Measurements from ENCODE around the gene HAUS5. TPM values are rescaled to one million over a fixed set of nuclear protein-coding genes. Genes with fewer than 3 reads are reported as not detected.
"Not testable (repeated sequence)": the region's sequence is repeated elsewhere in the genome, so short reads cannot be mapped to it uniquely, and the experiment has no call there.

The HAUS5 gene
- total RNA-seq, 1 donor, result 6.0 TPM

GRCh38 chr19:35644206-35644986, 31.9 kb downstream of the HAUS5 start:
- Histone ChIP-seq H3K9me3 (ENCODE audit: low read depth, low read length) (no peaks in the 10 kb centered on the region), H3K4me3 (ENCODE audit: low read length) (peak overlapping the region; percentile 69), H3K4me1 (ENCODE audit: insufficient read depth, low read length) (peaks cover 47% of the 10 kb centered on the region), H3K27me3 (ENCODE audit: insufficient read depth, low read length) (no peaks in the 10 kb centered on the region)

- peaks cover 55% of the 10 kb centered on the region for H3K4me1 ChIP-seq (ENCODE audit: insufficient read depth, low read length)
- no peaks in the 10 kb centered on the region for H3K27me3 ChIP-seq (ENCODE audit: insufficient read depth, low read length)
- H3K4me3 ChIP-seq (ENCODE audit: low read length), result peak overlapping the region; percentile 69
- no peaks in the 10 kb centered on the region for H3K9me3 ChIP-seq (ENCODE audit: low read depth, low read length)
These were observed 32.6 kb downstream of the HAUS5 start for GRCh38 chr19:35644987-35645679.

- Histone ChIP-seq H3K4me1 (ENCODE audit: insufficient read depth, low read length) (peaks cover 59% of the 10 kb centered on the region), H3K9me3 (ENCODE audit: low read depth, low read length) (no peaks in the 10 kb centered on the region), H3K27me3 (ENCODE audit: insufficient read depth, low read length) (no peaks in the 10 kb centered on the region), H3K4me3 (ENCODE audit: low read length) (no peak overlapping the region)
These were observed 33.4 kb downstream of the HAUS5 start for GRCh38 chr19:35645680-35646511.

- no peaks in the 10 kb centered on the region for H3K9me3 ChIP-seq (ENCODE audit: low read depth, low read length)
- H3K27me3 ChIP-seq (ENCODE audit: insufficient read depth, low read length), result no peaks in the 10 kb centered on the region
- H3K4me3 ChIP-seq (ENCODE audit: low read length), result peak within 1 kb of the TSS; percentile 65
- H3K4me1 ChIP-seq (ENCODE audit: insufficient read depth, low read length), result peaks cover 40% of the 10 kb centered on the region
These were observed 35.8 kb downstream of the HAUS5 start, which contains the start of gene COX6B1 for GRCh38 chr19:35648017-35648961. Gene COX6B1, plus strand, starts transcription at chr19:35648323. Its CDS starts 2,921 bp downstream, at chr19:35651244.

- no peaks in the 10 kb centered on the region for H3K9me3 ChIP-seq (ENCODE audit: low read depth, low read length)
- peaks cover 28% of the 10 kb centered on the region for H3K4me1 ChIP-seq (ENCODE audit: insufficient read depth, low read length)
- no peak overlapping the region for H3K4me3 ChIP-seq (ENCODE audit: low read length)
- no peaks in the 10 kb centered on the region for H3K27me3 ChIP-seq (ENCODE audit: insufficient read depth, low read length)
These were observed 38.0 kb downstream of the HAUS5 start for GRCh38 chr19:35650581-35650980.

- not testable (repeated sequence) for H3K27me3 ChIP-seq (ENCODE audit: insufficient read depth, low read length); H3K4me3 ChIP-seq (ENCODE audit: low read length); H3K9me3 ChIP-seq (ENCODE audit: low read depth, low read length); H3K4me1 ChIP-seq (ENCODE audit: insufficient read depth, low read length)
These were observed 42.3 kb downstream of the HAUS5 start for GRCh38 chr19:35654828-35655227.

- Histone ChIP-seq H3K4me1 (ENCODE audit: insufficient read depth, low read length) (peaks cover under 1% of the 10 kb centered on the region), H3K27me3 (ENCODE audit: insufficient read depth, low read length) (no peaks in the 10 kb centered on the region), H3K4me3 (ENCODE audit: low read length) (no peak overlapping the region), H3K9me3 (ENCODE audit: low read depth, low read length) (no peaks in the 10 kb centered on the region)
These were observed 43.1 kb downstream of the HAUS5 start for GRCh38 chr19:35655600-35655999.

GRCh38 chr19:35656700-35657099, 44.2 kb downstream of the HAUS5 start:
- no peaks in the 10 kb centered on the region for H3K4me1 ChIP-seq (ENCODE audit: insufficient read depth, low read length)
- no peaks in the 10 kb centered on the region for H3K9me3 ChIP-seq (ENCODE audit: low read depth, low read length)
- H3K4me3 ChIP-seq (ENCODE audit: low read length), result no peak overlapping the region
- H3K27me3 ChIP-seq (ENCODE audit: insufficient read depth, low read length), result no peaks in the 10 kb centered on the region

GRCh38 chr19:35657904-35658700, 45.6 kb downstream of the HAUS5 start:
- H3K4me3 ChIP-seq (ENCODE audit: low read length), result no peak overlapping the region
- no peaks in the 10 kb centered on the region for H3K4me1 ChIP-seq (ENCODE audit: insufficient read depth, low read length)
- no peaks in the 10 kb centered on the region for H3K9me3 ChIP-seq (ENCODE audit: low read depth, low read length)
- no peaks in the 10 kb centered on the region for H3K27me3 ChIP-seq (ENCODE audit: insufficient read depth, low read length)

GRCh38 chr19:35661995-35662340, 49.4 kb downstream of the HAUS5 start:
- Histone ChIP-seq H3K9me3 (ENCODE audit: low read depth, low read length) (no peaks in the 10 kb centered on the region), H3K27me3 (ENCODE audit: insufficient read depth, low read length) (no peaks in the 10 kb centered on the region), H3K4me3 (ENCODE audit: low read length) (no peak overlapping the region), H3K4me1 (ENCODE audit: insufficient read depth, low read length) (no peaks in the 10 kb centered on the region)

GRCh38 chr19:35663981-35664380, 51.4 kb downstream of the HAUS5 start:
- H3K4me1 ChIP-seq (ENCODE audit: insufficient read depth, low read length), result no peaks in the 10 kb centered on the region
- no peaks in the 10 kb centered on the region for H3K27me3 ChIP-seq (ENCODE audit: insufficient read depth, low read length)
- H3K9me3 ChIP-seq (ENCODE audit: low read depth, low read length), result no peaks in the 10 kb centered on the region
- no peak overlapping the region for H3K4me3 ChIP-seq (ENCODE audit: low read length)

GRCh38 chr19:35665157-35665556, 52.6 kb downstream of the HAUS5 start:
- H3K4me1 ChIP-seq (ENCODE audit: insufficient read depth, low read length), result no peaks in the 10 kb centered on the region
- no peaks in the 10 kb centered on the region for H3K27me3 ChIP-seq (ENCODE audit: insufficient read depth, low read length)
- no peaks in the 10 kb centered on the region for H3K9me3 ChIP-seq (ENCODE audit: low read depth, low read length)
- H3K4me3 ChIP-seq (ENCODE audit: low read length), result no peak overlapping the region

GRCh38 chr19:35665604-35666003, 53.1 kb downstream of the HAUS5 start:
- Histone ChIP-seq H3K4me3 (ENCODE audit: low read length) (no peak overlapping the region), H3K9me3 (ENCODE audit: low read depth, low read length) (no peaks in the 10 kb centered on the region), H3K4me1 (ENCODE audit: insufficient read depth, low read length) (no peaks in the 10 kb centered on the region), H3K27me3 (ENCODE audit: insufficient read depth, low read length) (no peaks in the 10 kb centered on the region)
